ENCODE measurements around the gene DENND11. TPM values are rescaled to one million over a fixed set of nuclear protein-coding genes. Genes with fewer than 3 reads are reported as not detected.

Gene DENND11
- total and polyA plus RNA-seq, 2 donors (not counting 1 experiment from before 2014, with no cell fraction given) = 26.4 to 79.5 TPM

DNA sequence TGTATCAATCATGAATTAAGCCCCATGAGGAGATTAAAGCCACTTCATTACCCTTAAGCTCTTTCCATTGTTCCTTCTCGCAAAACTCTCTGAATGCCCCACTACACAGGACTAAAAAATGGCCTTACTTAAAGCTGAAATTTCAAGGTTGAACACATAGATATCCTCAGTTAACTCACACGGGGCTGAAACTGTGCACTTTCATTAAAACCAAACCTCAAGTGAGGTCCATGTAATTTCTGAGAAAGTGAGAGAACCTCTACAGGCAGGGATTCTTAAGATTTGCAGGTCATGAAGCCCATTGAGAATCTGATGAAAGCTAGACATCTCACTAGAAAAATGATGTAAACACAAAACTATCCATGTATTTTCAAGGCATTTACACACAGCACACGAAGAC lies 15.9 kb downstream of the DENND11 start:
- H3K36me3 ChIP-seq (replicated peaks in 1 of 2; ENCODE audit: control extremely low read depth in 1 of 2, control insufficient read depth in 1 of 2, extremely low read depth in 1 of 2, insufficient read depth in 2 of 2, low read length in 1 of 2) = peaks cover 4 to 37% of the 10 kb centered on the region in 2 experiments
- no CpG with 5 or more reads among the region's 3 CpGs for WGBS (ENCODE audit: insufficient coverage)
- H3K9me3 ChIP-seq (ENCODE audit: control extremely low read depth in 1 of 3, control insufficient read depth in 2 of 3, insufficient read depth in 1 of 3, low read length in 2 of 3) = no peaks in the 10 kb centered on the region
- no peak overlapping the region for H3K4me2 ChIP-seq (replicated peaks; ENCODE audit: low read depth, low read length, poor library complexity, severe bottlenecking)
- H3K9ac ChIP-seq (ENCODE audit: low read length) = no peak overlapping the region
- no peak overlapping the region for H3K4me3 ChIP-seq (ENCODE audit: control extremely low read depth in 1 of 5, extremely low read depth in 1 of 5, insufficient read depth in 1 of 5, low read depth in 2 of 5, low read length in 4 of 5)
- H3K27me3 ChIP-seq (replicated peaks in 1 of 4; ENCODE audit: control extremely low read depth in 1 of 4, control insufficient read depth in 3 of 4, insufficient read depth in 4 of 4, low read length in 3 of 4) = no peaks in the 10 kb centered on the region
- DNase-seq = no peak
- intact Hi-C loops (cut with micrococcal nuclease) = no loop called here
- H2AFZ ChIP-seq (ENCODE audit: insufficient read depth, low read depth, low read length, poor library complexity, severe bottlenecking) = no peak overlapping the region
- peaks cover 63% of the 10 kb centered on the region for H4K20me1 ChIP-seq (ENCODE audit: control insufficient read depth, insufficient read depth, low read length, poor library complexity, severe bottlenecking)
- peaks cover 30% of the 10 kb centered on the region for H3K79me2 ChIP-seq (ENCODE audit: control insufficient read depth, insufficient read depth, low read length)
- no peaks in the 10 kb centered on the region for H3K4me1 ChIP-seq (ENCODE audit: control insufficient read depth in 2 of 2, insufficient read depth in 2 of 2, low read length in 2 of 2)
- CTCF ChIA-PET = interaction anchor here (1.1 to 1.3 kb wide), 2 partner anchors 22 to 32 kb away, joined by 3 to 5 read pairs; partner anchors contain the start of gene WEE2
- Mint-ChIP-seq H3K4me3 (no peak overlapping the region), H3K4me1 (peaks cover 7% of the 10 kb centered on the region), H3K27me3 (no peaks in the 10 kb centered on the region), H3K27ac (no peak overlapping the region), H3K9me3 (ENCODE audit: insufficient read depth) (no peaks in the 10 kb centered on the region)
- no peak overlapping the region for H3K27ac ChIP-seq (ENCODE audit: low read length in 2 of 2)
- ATAC-seq (ENCODE audit: low read depth) = no peak
- POLR2A ChIA-PET = no interaction called here
- TF ChIP-seq EZH2 (IDR thresholded peaks at IDR 0.05; ENCODE audit: borderline replicate concordance, insufficient read depth, low read depth, low read length, poor library complexity, severe bottlenecking) = no peak
- TF ChIP-seq, protein P1, sequence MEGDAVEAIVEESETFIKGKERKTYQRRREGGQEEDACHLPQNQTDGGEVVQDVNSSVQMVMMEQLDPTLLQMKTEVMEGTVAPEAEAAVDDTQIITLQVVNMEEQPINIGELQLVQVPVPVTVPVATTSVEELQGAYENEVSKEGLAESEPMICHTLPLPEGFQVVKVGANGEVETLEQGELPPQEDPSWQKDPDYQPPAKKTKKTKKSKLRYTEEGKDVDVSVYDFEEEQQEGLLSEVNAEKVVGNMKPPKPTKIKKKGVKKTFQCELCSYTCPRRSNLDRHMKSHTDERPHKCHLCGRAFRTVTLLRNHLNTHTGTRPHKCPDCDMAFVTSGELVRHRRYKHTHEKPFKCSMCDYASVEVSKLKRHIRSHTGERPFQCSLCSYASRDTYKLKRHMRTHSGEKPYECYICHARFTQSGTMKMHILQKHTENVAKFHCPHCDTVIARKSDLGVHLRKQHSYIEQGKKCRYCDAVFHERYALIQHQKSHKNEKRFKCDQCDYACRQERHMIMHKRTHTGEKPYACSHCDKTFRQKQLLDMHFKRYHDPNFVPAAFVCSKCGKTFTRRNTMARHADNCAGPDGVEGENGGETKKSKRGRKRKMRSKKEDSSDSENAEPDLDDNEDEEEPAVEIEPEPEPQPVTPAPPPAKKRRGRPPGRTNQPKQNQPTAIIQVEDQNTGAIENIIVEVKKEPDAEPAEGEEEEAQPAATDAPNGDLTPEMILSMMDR (IDR thresholded peaks at IDR 0.05) = no peak

DNA sequence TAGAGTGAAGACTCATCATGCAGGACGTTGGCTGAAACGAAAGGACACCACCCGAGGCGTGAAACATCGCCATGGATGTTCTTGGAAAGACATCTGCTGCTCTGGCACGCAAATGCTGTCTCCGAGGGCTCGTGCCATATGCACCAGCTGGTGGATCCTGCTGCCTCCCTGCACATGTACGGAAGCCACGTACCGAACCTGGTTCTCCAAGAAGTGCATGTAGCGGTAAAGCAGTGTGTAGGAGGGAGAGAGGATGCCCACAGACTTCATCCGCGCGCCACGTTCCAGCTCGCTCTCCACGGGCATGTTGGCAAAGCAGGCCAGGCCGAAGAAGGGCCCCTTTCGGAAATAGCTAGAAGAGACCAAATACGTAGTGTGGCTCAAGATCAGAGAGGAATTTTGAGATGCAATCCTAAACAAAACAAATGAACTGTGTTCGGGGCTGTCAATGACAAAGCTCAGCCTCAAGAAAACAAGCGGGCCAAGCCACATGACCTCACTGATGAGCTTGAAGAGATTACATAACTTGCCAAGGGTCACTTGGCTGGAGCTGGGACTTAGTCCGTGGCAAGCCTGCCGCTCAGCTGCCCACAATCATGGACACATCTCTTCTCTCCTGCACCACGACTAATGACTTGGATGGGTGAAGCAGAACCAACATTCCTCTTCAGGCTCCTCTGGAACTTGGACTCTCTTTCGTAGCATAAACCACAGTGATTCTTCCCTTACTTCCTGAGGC lies 16.5 kb downstream of the DENND11 start:
- H4K20me1 ChIP-seq (ENCODE audit: control insufficient read depth, insufficient read depth, low read length, poor library complexity, severe bottlenecking) = peaks cover 56% of the 10 kb centered on the region
- Mint-ChIP-seq H3K27me3 (no peaks in the 10 kb centered on the region), H3K4me3 (no peak overlapping the region), H3K9me3 (ENCODE audit: insufficient read depth) (no peaks in the 10 kb centered on the region), H3K27ac (no peak overlapping the region), H3K4me1 (peaks cover 7% of the 10 kb centered on the region)
- H3K4me1 ChIP-seq (ENCODE audit: control insufficient read depth in 2 of 2, insufficient read depth in 2 of 2, low read length in 2 of 2) = no peaks in the 10 kb centered on the region
- ChIA-PET CTCF (interaction anchor here (1.1 to 1.3 kb wide), 2 partner anchors 23 to 31 kb away, joined by 3 to 5 read pairs; partner anchors contain the start of gene WEE2), POLR2A (no interaction called here)
- no peak overlapping the region for H3K27ac ChIP-seq (ENCODE audit: low read length in 2 of 2)
- no peak overlapping the region for H3K9ac ChIP-seq (ENCODE audit: low read length)
- H3K36me3 ChIP-seq (replicated peaks in 1 of 2; ENCODE audit: control extremely low read depth in 1 of 2, control insufficient read depth in 1 of 2, extremely low read depth in 1 of 2, insufficient read depth in 2 of 2, low read length in 1 of 2) = peaks cover 4 to 40% of the 10 kb centered on the region in 2 experiments
- no peak for TF ChIP-seq EZH2 (IDR thresholded peaks at IDR 0.05; ENCODE audit: borderline replicate concordance, insufficient read depth, low read depth, low read length, poor library complexity, severe bottlenecking)
- TF ChIP-seq, protein P1 (IDR thresholded peaks at IDR 0.05) = no peak
- intact Hi-C loops (cut with micrococcal nuclease) = no loop called here
- H3K27me3 ChIP-seq (replicated peaks in 1 of 4; ENCODE audit: control extremely low read depth in 1 of 4, control insufficient read depth in 3 of 4, insufficient read depth in 4 of 4, low read length in 3 of 4) = no peaks in the 10 kb centered on the region
- ATAC-seq (ENCODE audit: low read depth) = no peak
- no peaks in the 10 kb centered on the region for H3K9me3 ChIP-seq (ENCODE audit: control extremely low read depth in 1 of 3, control insufficient read depth in 2 of 3, insufficient read depth in 1 of 3, low read length in 2 of 3)
- H3K4me2 ChIP-seq (replicated peaks; ENCODE audit: low read depth, low read length, poor library complexity, severe bottlenecking) = no peak overlapping the region
- WGBS (ENCODE audit: insufficient coverage) = 96% methylated on average over 27 of the region's 27 CpGs
- H2AFZ ChIP-seq (ENCODE audit: insufficient read depth, low read depth, low read length, poor library complexity, severe bottlenecking) = no peak overlapping the region
- H3K4me3 ChIP-seq (ENCODE audit: control extremely low read depth in 1 of 5, extremely low read depth in 1 of 5, insufficient read depth in 1 of 5, low read depth in 2 of 5, low read length in 4 of 5) = no peak overlapping the region
- H3K79me2 ChIP-seq (ENCODE audit: control insufficient read depth, insufficient read depth, low read length) = peaks cover 24% of the 10 kb centered on the region
- DNase-seq = no peak
